ENCODE data around the gene JMJD6.
"Not testable (repeated sequence)": the region's sequence is repeated elsewhere in the genome, so short reads cannot be mapped to it uniquely, and the experiment has no call there.

JMJD6 gene

GRCh38 chr17:76737082-76737675 lies 10.8 kb upstream of the JMJD6 start, which contains the start of gene SRSF2:
TSS of gene SRSF2 (minus strand) at chr17:76737331. CDS start at chr17:76737160, 171 bp downstream.
- in situ Hi-C loops (cut with MboI; ENCODE audit: low sequenced_read_pairs) = no loop called here

- in situ Hi-C loops (cut with MboI; ENCODE audit: low sequenced_read_pairs) = no loop called here
Measured at GRCh38 chr17:76736349-76737081, 10.1 kb upstream of the JMJD6 start.

GRCh38 chr17:76735586-76736348 lies 9.4 kb upstream of the JMJD6 start:
- in situ Hi-C loops (cut with MboI; ENCODE audit: low sequenced_read_pairs) = no loop called here

- in situ Hi-C loops (cut with MboI; ENCODE audit: low sequenced_read_pairs) = no loop called here
Measured at GRCh38 chr17:76735006-76735405, 8.6 kb upstream of the JMJD6 start.

- in situ Hi-C loops (cut with MboI; ENCODE audit: low sequenced_read_pairs) = no loop called here
Measured at GRCh38 chr17:76734080-76734840, 7.9 kb upstream of the JMJD6 start.

- in situ Hi-C loops (cut with MboI; ENCODE audit: low sequenced_read_pairs) = no loop called here
Measured at GRCh38 chr17:76733618-76733957, 7.2 kb upstream of the JMJD6 start.

- in situ Hi-C loops (cut with MboI; ENCODE audit: low sequenced_read_pairs) = no loop called here
Measured at GRCh38 chr17:76732734-76733617, 6.6 kb upstream of the JMJD6 start.

- in situ Hi-C loops (cut with MboI; ENCODE audit: low sequenced_read_pairs) = not testable (repeated sequence)
Measured at GRCh38 chr17:76731800-76732733, 5.7 kb upstream of the JMJD6 start.

- in situ Hi-C loops (cut with MboI; ENCODE audit: low sequenced_read_pairs) = no loop called here
Measured at GRCh38 chr17:76727745-76728456, 1.5 kb upstream of the JMJD6 start.

GRCh38 chr17:76726776-76727718 lies 641 bp upstream of the JMJD6 start, which contains the start of gene METTL23:
TSS of gene METTL23 (plus strand) at chr17:76726839. CDS start at chr17:76729711, 2,872 bp downstream.
- in situ Hi-C loops (cut with MboI; ENCODE audit: low sequenced_read_pairs) = no loop called here

GRCh38 chr17:76725580-76726230 lies 701 bp downstream of the JMJD6 start:
- in situ Hi-C loops (cut with MboI; ENCODE audit: low sequenced_read_pairs) = no loop called here

GRCh38 chr17:76723812-76724211 lies 2.6 kb downstream of the JMJD6 start:
- in situ Hi-C loops (cut with MboI; ENCODE audit: low sequenced_read_pairs) = no loop called here

- in situ Hi-C loops (cut with MboI; ENCODE audit: low sequenced_read_pairs) = not testable (repeated sequence)
Measured at GRCh38 chr17:76722977-76723376, 3.4 kb downstream of the JMJD6 start.

GRCh38 chr17:76722279-76722678 lies 4.1 kb downstream of the JMJD6 start:
- in situ Hi-C loops (cut with MboI; ENCODE audit: low sequenced_read_pairs) = no loop called here

GRCh38 chr17:76721463-76721862 lies 4.9 kb downstream of the JMJD6 start:
- in situ Hi-C loops (cut with MboI; ENCODE audit: low sequenced_read_pairs) = no loop called here

GRCh38 chr17:76720941-76721340 lies 5.5 kb downstream of the JMJD6 start:
- in situ Hi-C loops (cut with MboI; ENCODE audit: low sequenced_read_pairs) = no loop called here

- in situ Hi-C loops (cut with MboI; ENCODE audit: low sequenced_read_pairs) = no loop called here
Measured at GRCh38 chr17:76720211-76720610, 6.2 kb downstream of the JMJD6 start.
